HG03097 (cell line): ENCODE data around the gene EIF3F.

Source experiments
- ATAC-seq: cut with Tn5 transposase; IDR thresholded peaks from one replicate; pipeline ENCODE4 v1.9.1; 2021; ENCODE audit not compliant: unreplicated experiment, low FRiP score

The EIF3F gene

DNA sequence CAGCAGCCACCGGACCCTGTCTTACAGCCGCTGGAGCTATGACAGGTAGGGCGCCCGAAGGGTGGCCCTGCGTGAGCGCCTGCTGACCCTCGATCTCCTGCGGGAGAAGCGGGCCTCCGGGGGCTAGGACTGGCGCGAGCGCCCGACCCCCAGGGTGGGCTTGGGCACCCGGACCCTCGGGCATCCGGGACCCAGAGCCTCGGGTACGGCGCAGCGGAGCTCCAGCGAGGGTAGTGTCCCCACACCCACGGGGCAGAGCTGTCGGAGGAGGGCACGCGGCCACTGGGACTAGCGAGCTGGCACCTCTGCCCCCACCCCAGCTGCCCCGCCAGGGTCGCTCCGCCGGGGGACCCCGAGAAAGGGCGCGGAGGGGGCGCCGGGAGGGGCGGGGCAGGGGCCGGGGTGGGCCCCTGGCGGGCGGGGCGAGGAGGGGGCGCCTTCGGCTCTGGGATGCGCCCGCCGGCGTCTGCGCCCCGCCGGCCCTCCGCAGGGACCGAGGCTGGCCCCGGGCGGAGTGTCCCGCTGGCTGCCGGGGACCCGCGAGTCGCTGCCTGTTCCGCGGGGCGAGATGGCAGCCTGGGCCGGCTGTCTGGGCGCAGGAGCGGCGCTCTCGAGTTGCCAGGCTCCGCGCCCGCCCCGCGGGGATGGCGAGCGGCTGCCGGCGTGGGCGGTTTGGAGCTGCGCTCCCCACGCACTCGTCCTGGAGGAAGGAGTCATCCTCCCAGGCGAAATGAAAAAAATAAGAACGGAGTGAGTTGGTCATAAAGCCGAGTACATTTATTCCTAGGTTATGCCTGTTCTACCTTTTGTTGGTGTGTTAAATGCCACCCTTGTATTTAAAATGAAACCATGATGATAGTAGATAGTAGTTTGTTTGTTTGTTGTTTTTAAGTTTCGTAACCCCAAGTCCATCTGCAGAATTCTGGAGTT lies 32.4 kb downstream of the EIF3F start:
- ATAC-seq, result no peak

- no peak for ATAC-seq
These were observed 33.1 kb downstream of the EIF3F start for GRCh38 chr11:8020244-8020597.

- no peak for ATAC-seq
These were observed 34.8 kb downstream of the EIF3F start for GRCh38 chr11:8021920-8022319.

- ATAC-seq, result no peak
These were observed 35.7 kb downstream of the EIF3F start for GRCh38 chr11:8022876-8023275.

GRCh38 chr11:8023831-8024555 lies 36.9 kb downstream of the EIF3F start:
- no peak for ATAC-seq

GRCh38 chr11:8025123-8025522 lies 38.0 kb downstream of the EIF3F start:
- ATAC-seq, result no peak

GRCh38 chr11:8025816-8026215 lies 38.7 kb downstream of the EIF3F start:
- ATAC-seq, result no peak

DNA sequence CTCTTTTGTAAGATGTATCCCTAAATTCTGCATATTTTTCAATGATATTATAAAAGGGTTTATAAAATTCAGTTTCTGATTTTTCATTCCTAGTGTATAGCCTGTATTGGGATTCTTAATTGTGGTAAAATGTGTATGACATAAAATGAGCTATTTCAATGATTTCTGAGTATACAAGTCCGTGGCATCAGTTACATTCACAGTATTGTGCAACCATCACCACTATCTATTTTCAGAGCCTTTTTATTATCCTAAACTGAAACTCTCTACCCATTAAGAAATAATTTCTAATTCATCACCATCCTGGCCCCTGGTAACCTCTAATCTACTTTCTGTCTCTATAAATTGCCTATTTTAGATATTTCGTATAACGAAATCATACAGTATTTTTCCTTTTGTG lies 39.8 kb downstream of the EIF3F start:
- ATAC-seq, result no peak

GRCh38 chr11:8028766-8029165 lies 41.6 kb downstream of the EIF3F start:
- no peak for ATAC-seq

- no peak for ATAC-seq
These were observed 43.5 kb downstream of the EIF3F start for GRCh38 chr11:8030526-8031247.

DNA sequence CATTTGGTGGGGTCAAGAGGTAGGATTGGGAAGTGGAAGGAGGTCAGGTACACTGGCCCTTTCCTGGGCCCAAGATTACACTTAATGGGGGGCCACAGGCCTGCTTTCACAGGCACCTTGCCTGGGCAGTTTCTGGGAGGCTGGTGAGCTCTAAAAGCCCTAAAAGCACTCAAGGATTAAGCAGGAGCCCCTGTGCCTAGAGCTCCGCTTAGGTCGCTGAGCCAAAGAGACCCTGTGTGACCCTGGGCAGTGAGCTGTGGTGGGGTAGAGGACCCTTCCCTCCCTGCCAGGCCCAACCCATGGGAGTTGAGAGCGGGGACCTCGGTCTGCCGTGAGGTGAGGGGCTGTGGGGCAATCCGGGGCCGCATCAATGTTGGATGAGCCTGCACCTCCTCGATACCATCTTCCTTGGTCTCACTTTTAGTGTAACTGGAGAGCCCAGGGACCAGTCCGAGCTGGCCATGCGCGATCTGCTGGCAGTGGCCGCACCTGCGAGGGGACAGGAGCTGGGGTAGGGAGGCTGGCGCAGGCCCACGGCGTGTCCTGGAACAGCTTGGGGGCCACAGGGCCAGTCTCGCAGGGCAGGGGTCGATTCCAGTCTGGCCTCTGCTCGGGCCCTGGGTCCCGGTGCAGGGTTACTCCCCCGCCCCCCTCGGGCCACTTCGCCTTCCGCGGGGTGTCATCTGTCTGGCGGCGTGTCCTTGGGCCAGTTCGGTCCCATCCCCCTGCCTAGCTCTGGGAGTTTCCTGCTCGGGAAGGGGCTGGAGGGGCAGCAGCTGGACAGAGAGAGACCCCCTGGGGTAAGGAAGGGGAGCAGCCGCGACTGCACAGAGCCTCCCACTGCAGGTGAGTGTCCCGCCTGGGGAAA lies 44.3 kb downstream of the EIF3F start:
- ATAC-seq, result no peak

- ATAC-seq, result no peak
These were observed 45.0 kb downstream of the EIF3F start for GRCh38 chr11:8032122-8032521.

DNA sequence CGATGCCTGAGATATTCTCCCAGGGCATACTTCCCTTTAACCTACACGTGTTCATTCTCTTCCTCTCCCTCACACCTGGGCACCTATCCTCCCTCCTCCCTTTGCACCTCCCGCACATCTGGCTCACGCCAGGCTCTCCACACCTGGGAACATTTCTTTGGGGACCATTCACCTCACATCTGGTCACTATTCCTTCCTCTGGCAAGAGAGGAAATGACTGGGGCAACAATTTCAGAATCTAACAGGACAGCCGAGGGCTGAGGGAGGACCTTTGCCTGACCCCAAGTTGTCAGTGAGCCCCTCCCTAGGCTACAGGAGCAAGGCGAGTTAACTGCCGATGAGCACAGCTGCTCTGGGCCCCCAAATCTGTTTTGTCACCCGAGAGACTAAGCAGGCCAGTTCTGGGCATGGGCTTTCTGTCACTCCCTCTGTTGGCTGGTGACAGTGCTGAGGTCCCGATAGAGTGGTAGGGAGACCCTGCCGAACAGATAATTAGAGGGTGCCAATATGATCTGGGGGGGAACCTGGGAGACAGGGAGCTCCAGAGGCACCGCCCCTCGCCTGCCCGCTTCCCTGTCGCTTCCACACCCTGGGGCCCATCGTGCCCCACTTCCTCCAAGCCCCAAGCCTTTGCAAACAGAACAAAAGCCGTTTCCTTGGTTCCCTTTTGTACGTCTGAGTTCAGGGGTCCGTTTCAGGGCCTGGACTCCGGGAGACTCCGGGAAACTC lies 45.6 kb downstream of the EIF3F start:
- ATAC-seq, result no peak

DNA sequence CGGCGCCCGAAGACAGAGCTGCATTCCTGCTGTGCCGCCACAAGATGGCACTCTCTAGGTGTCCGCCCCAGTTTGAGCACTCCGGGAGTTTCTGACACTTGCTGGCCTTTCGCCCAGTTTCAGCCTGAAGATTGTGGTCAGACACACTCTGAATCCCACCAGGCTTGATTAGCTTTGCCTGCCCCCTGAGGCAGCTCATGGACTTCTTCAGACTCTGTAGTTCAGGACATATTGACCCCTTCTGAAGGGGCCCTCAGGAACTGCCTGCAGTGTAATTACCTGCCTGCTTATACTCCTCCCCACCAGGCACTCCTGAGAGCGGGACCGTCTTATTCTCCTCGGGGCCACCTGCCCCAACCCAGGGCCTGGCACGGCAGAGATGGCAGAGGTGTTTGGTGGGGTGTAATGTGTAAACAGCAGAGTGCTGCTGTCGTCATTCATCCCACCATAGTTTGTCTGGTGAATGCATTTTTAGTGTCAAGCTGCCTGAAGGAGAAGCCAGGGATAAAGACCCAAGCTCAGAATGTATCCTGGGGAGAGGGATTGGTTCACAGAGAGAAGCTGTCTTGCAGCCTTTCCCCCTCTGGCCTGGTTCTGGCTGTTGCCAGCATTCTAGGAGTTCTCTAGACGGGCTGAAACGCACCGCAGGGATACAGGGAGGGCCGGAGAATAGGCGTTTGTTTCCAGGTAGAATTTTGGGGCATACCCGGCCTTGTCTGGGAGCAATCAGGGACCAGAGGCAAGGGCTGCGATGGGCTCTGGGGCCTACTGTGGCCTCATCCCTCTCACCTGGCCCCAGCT lies 46.4 kb downstream of the EIF3F start:
- no peak for ATAC-seq

- ATAC-seq, result no peak
These were observed 47.0 kb downstream of the EIF3F start for GRCh38 chr11:8034106-8034585.

DNA sequence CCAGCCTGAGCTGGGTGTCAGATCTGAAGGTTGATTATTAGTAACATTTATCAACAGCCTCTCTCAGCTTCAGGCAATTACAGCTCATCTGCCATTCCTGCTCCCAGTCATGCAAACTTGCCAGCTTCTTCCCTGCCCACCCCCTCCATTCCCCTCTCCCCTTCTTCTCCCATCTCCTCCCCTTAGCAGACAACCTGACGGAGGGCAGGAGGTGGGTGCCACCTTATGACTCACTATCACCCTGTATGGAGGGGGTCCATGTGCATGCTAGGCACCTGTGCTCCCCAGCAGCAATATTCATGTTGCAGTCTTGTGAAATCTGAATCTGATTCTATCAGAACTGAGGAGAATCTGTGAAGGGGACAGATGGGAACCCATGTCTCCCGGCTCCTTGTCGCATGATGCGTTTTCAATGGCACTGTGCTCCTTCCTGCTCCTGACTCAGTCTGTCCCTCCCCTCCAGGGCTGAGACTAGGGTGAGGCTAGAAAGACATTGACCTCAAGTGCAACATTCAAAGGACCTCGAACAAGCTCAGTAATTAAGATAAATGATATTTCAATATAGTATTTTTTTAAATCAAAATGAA lies 47.6 kb downstream of the EIF3F start:
- no peak for ATAC-seq

GRCh38 chr11:8035200-8035855 lies 48.2 kb downstream of the EIF3F start:
- no peak for ATAC-seq
